Right lobe of liver (tissue), 6 donors: ENCODE measurements around the gene PHYH. TPM values are rescaled to one million over a fixed set of nuclear protein-coding genes. Genes with fewer than 3 reads are reported as not detected.
"Not testable (repeated sequence)": the region's sequence is repeated elsewhere in the genome, so short reads cannot be mapped to it uniquely, and the experiment has no call there.

Source experiments
- ATAC-seq, 4 donors: fragments of 200-7000 bp; cut with Tn5 transposase; one replicate each; pipeline ENCODE4 v1.9.1; 2020; ENCODE audit warnings: mild to moderate bottlenecking in 4 of 4, moderate library complexity in 4 of 4
- DNase-seq, 3 donors: peaks; one replicate each; pipeline ENCODE4 v3.0.0-alpha.2; 2020
- H3K27ac ChIP-seq, 3 donors: fragments of 200-600 bp; one replicate each; pipeline ENCODE4 v1.8.0; 2022
- H3K27me3 ChIP-seq, 2 donors: fragments of 200-600 bp; one replicate each; pipeline ENCODE4 v1.8.0; 2022
- H3K36me3 ChIP-seq, 4 donors: fragments of 200-600 bp; sonication (generic) in 1 of 4; one replicate each; pipeline versions ENCODE4 v1.5.1 to v1.8.0; 2017 to 2022; ENCODE audit warnings: control low read depth in 1 of 4
- H3K4me1 ChIP-seq, 4 donors: fragments of 200-600 bp; sonication (generic) in 1 of 4; one replicate each; pipeline versions ENCODE4 v1.5.1 to v1.8.0; 2017 to 2022; ENCODE audit warnings: control low read depth in 1 of 4
- H3K4me3 ChIP-seq, 3 donors: fragments of 200-600 bp; one replicate each; pipeline ENCODE4 v1.8.0; 2022
- H3K9me3 ChIP-seq, 4 donors: fragments of 200-600 bp; sonication (generic) in 1 of 4; one replicate each; pipeline versions ENCODE4 v1.5.1 to v1.8.0; 2017 to 2022; ENCODE audit warnings: control low read depth in 1 of 4
- CTCF ChIP-seq, 4 donors: fragments of 200-600 bp in 3 of 4; fragments of 450-650 bp in 1 of 4; IDR thresholded peaks; one replicate each; pipeline versions ENCODE4 v1.5.1 to v1.8.0; 2016 to 2022; ENCODE audit warnings: antibody characterized with exemption in 4 of 4, mild to moderate bottlenecking in 2 of 4
- POLR2A ChIP-seq: fragments of 450-650 bp; IDR thresholded peaks from one replicate; pipeline ENCODE4 v1.6.1; 2017; ENCODE audit warnings: antibody characterized with exemption, mild to moderate bottlenecking
- whole genome bisulfite sequencing: methylation state at CpG from one replicate; pipeline ENCODE4 v1.1.6; 2018; ENCODE audit warnings: low coverage, low lambda C conversion rate; ENCODE audit not compliant: insufficient coverage; ENCODE audit errors: missing lambda C conversion rate; 5-methylcytosine and 5-hydroxymethylcytosine counted together
- intact Hi-C, 2 donors: fragments of 100-400 bp; cut with DNase I; formaldehyde crosslinking; loops; one replicate each; pipeline versions ENCODE4 v1.11.2 to v1.14.1; 2022
- total RNA-seq, 6 experiments: library from RNA; depleted of rRNA in 2 of 6; stranded (reverse); fragments of >200 nt in 2 of 6; fragmentation: NEBNext Ultra II Directional in 3 of 6; extraction: Animal tissue kit (Norgen Biotek cat#: 25700) in 3 of 6; gene quantifications; one replicate each; pipeline versions ENCODE4 v1.1.0 to v1.2.4, GENCODE V29; 2016 to 2023
- donor health status: DM: no; HTN: yes; CAD: no.
- donor health status: DM: no; HTN: no; CAD: no.
- donor health status: DM: no; HTN: no; CAD: no.
- donor health status: DM: no; HTN: yes; CAD: no.
- donor health status: DM: no; HTN: yes; CAD: no.

PHYH gene
- total RNA-seq, 6 experiments from 2014 or later = 76.8 to 204 (median 141) TPM

DNA sequence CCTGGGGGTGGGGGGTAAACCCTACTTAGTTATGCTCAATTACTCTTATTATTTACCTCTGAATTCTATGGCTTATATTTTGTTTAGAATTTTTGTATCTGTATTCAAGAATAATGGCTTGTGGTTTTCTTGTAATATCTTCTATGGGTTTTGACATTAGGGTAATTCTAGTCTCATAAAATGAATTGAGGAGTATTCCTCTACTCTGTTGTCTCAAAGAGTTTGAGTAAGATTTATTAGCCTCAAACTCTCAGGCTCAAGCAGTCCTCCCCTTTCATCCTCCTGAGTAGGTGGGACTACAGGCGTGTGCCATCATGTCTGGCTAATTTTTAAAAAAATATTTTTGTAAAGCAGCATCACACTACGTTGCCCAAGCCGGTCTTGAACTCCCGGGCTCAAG is 46.1 kb downstream of the PHYH start:
- WGBS = 52% methylated on average over 4 of the region's 4 CpGs
- intact Hi-C loops = no loop called here
- Histone ChIP-seq H3K36me3 (no peaks in the 10 kb centered on the region), H3K4me1 (no peaks in the 10 kb centered on the region), H3K4me3 (no peak overlapping the region), H3K27ac (no peak overlapping the region), H3K27me3 (no peaks in the 10 kb centered on the region), H3K9me3 (no peaks in the 10 kb centered on the region)
- TF ChIP-seq CTCF (IDR thresholded peaks at IDR 0.05) (no peak), POLR2A (no peak)
- no peak for ATAC-seq
- no peak for DNase-seq

- ATAC-seq = no peak
Measured at GRCh38 chr10:13247784-13248183, 52.1 kb downstream of the PHYH start.

DNA sequence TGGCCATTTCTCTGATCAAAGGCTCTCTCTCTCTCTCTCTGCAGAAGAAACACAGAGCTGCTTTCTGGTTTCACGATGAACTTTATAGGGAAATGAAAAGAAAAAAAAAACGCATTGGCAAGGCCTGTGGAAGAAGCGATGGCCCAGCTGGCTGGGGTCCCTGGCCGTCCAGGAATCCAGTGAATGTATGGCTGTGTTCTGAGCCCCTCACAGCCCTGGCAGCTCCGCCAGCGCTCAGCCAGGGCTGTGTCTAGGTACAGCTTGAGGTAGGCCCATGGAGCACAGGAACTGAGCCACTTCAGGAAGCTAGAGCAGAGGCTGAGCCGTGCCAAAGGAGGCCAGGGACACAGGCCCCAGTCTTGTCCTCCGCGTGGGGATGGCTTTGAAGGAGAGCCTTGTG is 52.6 kb downstream of the PHYH start:
- whole genome bisulfite sequencing = 71% methylated on average over 6 of the region's 9 CpGs
- no peaks in the 10 kb centered on the region for H3K27me3 ChIP-seq
- H3K27ac ChIP-seq = no peak overlapping the region
- TF ChIP-seq CTCF (IDR thresholded peaks at IDR 0.05) (no peak), POLR2A (no peak)
- H3K36me3 ChIP-seq = no peaks in the 10 kb centered on the region
- no peaks in the 10 kb centered on the region for H3K9me3 ChIP-seq
- no peak for DNase-seq
- no peak for ATAC-seq
- intact Hi-C loops = no loop called here
- no peaks in the 10 kb centered on the region for H3K4me1 ChIP-seq
- no peak overlapping the region for H3K4me3 ChIP-seq

More at GRCh38 chr10:13247784-13248183, 52.1 kb downstream of the PHYH start:
- Histone ChIP-seq H3K4me3 (no peak overlapping the region), H3K27me3 (no peaks in the 10 kb centered on the region), H3K9me3 (no peaks in the 10 kb centered on the region), H3K27ac (no peak overlapping the region), H3K4me1 (no peaks in the 10 kb centered on the region), H3K36me3 (no peaks in the 10 kb centered on the region)
- WGBS = 78% methylated on average over 4 of the region's 4 CpGs
- DNase-seq = no peak
- intact Hi-C loops = no loop called here
- TF ChIP-seq CTCF (IDR thresholded peaks at IDR 0.05) (no peak), POLR2A (no peak)

GRCh38 chr10:13242260-13242659 is 57.6 kb downstream of the PHYH start:
- ATAC-seq, H3K36me3 ChIP-seq, H3K4me3 ChIP-seq, DNase-seq, intact Hi-C loops, H3K27ac ChIP-seq, H3K27me3 ChIP-seq, H3K9me3 ChIP-seq, H3K4me1 ChIP-seq: not testable (repeated sequence)
- 89% methylated on average over 4 of the region's 5 CpGs for WGBS

- no peaks in the 10 kb centered on the region for H3K4me1 ChIP-seq
- TF ChIP-seq POLR2A (no peak), CTCF (IDR thresholded peaks at IDR 0.05) (no peak)
- no peak overlapping the region for H3K27ac ChIP-seq
- H3K4me3 ChIP-seq = no peak overlapping the region
- no peaks in the 10 kb centered on the region for H3K27me3 ChIP-seq
- no peaks in the 10 kb centered on the region for H3K36me3 ChIP-seq
- WGBS = 61% methylated on average over 2 of the region's 3 CpGs
- no peak for DNase-seq
- intact Hi-C loops = no loop called here
- H3K9me3 ChIP-seq = no peaks in the 10 kb centered on the region
- ATAC-seq = peak in 1 of 4 donors; percentile 38
Measured at GRCh38 chr10:13241613-13242012, 58.3 kb downstream of the PHYH start.
